ENCODE measurements around the gene DRD2.

DRD2 gene

GRCh38 chr11:113373306-113373705 is 101.9 kb downstream of the DRD2 start:
- no peak for DNase-seq (ENCODE audit: insufficient read length, low spot score)
- FAIRE-seq, result no peak
- no peak for TF ChIP-seq PAX5 (IDR thresholded peaks at IDR 0.05; ENCODE audit: insufficient read depth, low read length, severe bottlenecking)
- no peak for TF ChIP-seq TAF1 (IDR thresholded peaks at IDR 0.05; ENCODE audit: low read depth, low read length)
- no peak for TF ChIP-seq SPI1 (IDR thresholded peaks at IDR 0.05; ENCODE audit: low read depth, low read length)
- no peak for TF ChIP-seq POU2F2 (IDR thresholded peaks at IDR 0.05; ENCODE audit: low read depth, low read length)
- no peak for TF ChIP-seq POLR2AphosphoS5 (IDR thresholded peaks at IDR 0.05; ENCODE audit: low read depth, low read length)
- TF ChIP-seq POLR2A (IDR thresholded peaks at IDR 0.05; ENCODE audit: low read depth, low read length), result no peak

- no peak for FAIRE-seq
- no peak for TF ChIP-seq POLR2A (IDR thresholded peaks at IDR 0.05; ENCODE audit: low read depth, low read length)
- TF ChIP-seq SPI1 (IDR thresholded peaks at IDR 0.05; ENCODE audit: low read depth, low read length), result no peak
- TF ChIP-seq PAX5 (IDR thresholded peaks at IDR 0.05; ENCODE audit: insufficient read depth, low read length, severe bottlenecking), result no peak
- no peak for TF ChIP-seq POU2F2 (IDR thresholded peaks at IDR 0.05; ENCODE audit: low read depth, low read length)
- TF ChIP-seq POLR2AphosphoS5 (IDR thresholded peaks at IDR 0.05; ENCODE audit: low read depth, low read length), result no peak
- TF ChIP-seq TAF1 (IDR thresholded peaks at IDR 0.05; ENCODE audit: low read depth, low read length), result no peak
- no peak for DNase-seq (ENCODE audit: insufficient read length, low spot score)
These were observed 102.9 kb downstream of the DRD2 start for GRCh38 chr11:113372309-113372708.

- FAIRE-seq (no peak), DNase-seq (ENCODE audit: insufficient read length, low spot score) (no peak)
- no peak for TF ChIP-seq POLR2AphosphoS5 (IDR thresholded peaks at IDR 0.05; ENCODE audit: low read depth, low read length)
These were observed 104.6 kb downstream of the DRD2 start for GRCh38 chr11:113370634-113371033.

GRCh38 chr11:113369411-113369810 is 105.8 kb downstream of the DRD2 start:
- no peak for DNase-seq (ENCODE audit: insufficient read length, low spot score)
- TF ChIP-seq POLR2AphosphoS5 (IDR thresholded peaks at IDR 0.05; ENCODE audit: low read depth, low read length), result no peak
- TF ChIP-seq SPI1 (IDR thresholded peaks at IDR 0.05; ENCODE audit: low read depth, low read length), result no peak
- TF ChIP-seq PAX5 (IDR thresholded peaks at IDR 0.05; ENCODE audit: insufficient read depth, low read length, severe bottlenecking), result no peak
- no peak for TF ChIP-seq TAF1 (IDR thresholded peaks at IDR 0.05; ENCODE audit: low read depth, low read length)
- FAIRE-seq, result no peak

GRCh38 chr11:113365895-113366294 is 109.3 kb downstream of the DRD2 start:
- no peak for DNase-seq (ENCODE audit: insufficient read length, low spot score)
- TF ChIP-seq SPI1 (IDR thresholded peaks at IDR 0.05; ENCODE audit: low read depth, low read length) (0 out of 2 replicates have a peak, but pooled peaks have one; percentile 6), POLR2AphosphoS5 (IDR thresholded peaks at IDR 0.05; ENCODE audit: low read depth, low read length) (no peak)
- no peak for FAIRE-seq

- TF ChIP-seq PAX5 (IDR thresholded peaks at IDR 0.05; ENCODE audit: insufficient read depth, low read length, severe bottlenecking) (no peak), POLR2AphosphoS5 (IDR thresholded peaks at IDR 0.05; ENCODE audit: low read depth, low read length) (no peak), POU2F2 (IDR thresholded peaks at IDR 0.05; ENCODE audit: low read depth, low read length) (no peak), SPI1 (IDR thresholded peaks at IDR 0.05; ENCODE audit: low read depth, low read length) (no peak), TAF1 (IDR thresholded peaks at IDR 0.05; ENCODE audit: low read depth, low read length) (no peak), POLR2A (IDR thresholded peaks at IDR 0.05; ENCODE audit: low read depth, low read length) (no peak)
- DNase-seq (ENCODE audit: insufficient read length, low spot score) (no peak), FAIRE-seq (no peak)
These were observed 111.1 kb downstream of the DRD2 start for GRCh38 chr11:113363996-113364641.

- no peak for FAIRE-seq
- TF ChIP-seq TAF1 (IDR thresholded peaks at IDR 0.05; ENCODE audit: low read depth, low read length) (no peak), SPI1 (IDR thresholded peaks at IDR 0.05; ENCODE audit: low read depth, low read length) (no peak), POU2F2 (IDR thresholded peaks at IDR 0.05; ENCODE audit: low read depth, low read length) (no peak), POLR2A (IDR thresholded peaks at IDR 0.05; ENCODE audit: low read depth, low read length) (no peak), PAX5 (IDR thresholded peaks at IDR 0.05; ENCODE audit: insufficient read depth, low read length, severe bottlenecking) (no peak)
- DNase-seq (ENCODE audit: insufficient read length, low spot score), result no peak
These were observed 111.8 kb downstream of the DRD2 start for GRCh38 chr11:113363406-113363805.
